Hematopoietic multipotent progenitor cell treated with erythropoietin and hydrocortisone succinate and interleukin-3 and kit ligand, for 4 days (in vitro differentiated cells): ENCODE data around the gene GZMM.
A peak's percentile ranks its signal among the peaks of the same experiment; 100 is the strongest.

Experiments used
- DNase-seq: peaks from one replicate; pipeline ENCODE4 v3.0.0-alpha.2; 2015

Gene GZMM

DNA sequence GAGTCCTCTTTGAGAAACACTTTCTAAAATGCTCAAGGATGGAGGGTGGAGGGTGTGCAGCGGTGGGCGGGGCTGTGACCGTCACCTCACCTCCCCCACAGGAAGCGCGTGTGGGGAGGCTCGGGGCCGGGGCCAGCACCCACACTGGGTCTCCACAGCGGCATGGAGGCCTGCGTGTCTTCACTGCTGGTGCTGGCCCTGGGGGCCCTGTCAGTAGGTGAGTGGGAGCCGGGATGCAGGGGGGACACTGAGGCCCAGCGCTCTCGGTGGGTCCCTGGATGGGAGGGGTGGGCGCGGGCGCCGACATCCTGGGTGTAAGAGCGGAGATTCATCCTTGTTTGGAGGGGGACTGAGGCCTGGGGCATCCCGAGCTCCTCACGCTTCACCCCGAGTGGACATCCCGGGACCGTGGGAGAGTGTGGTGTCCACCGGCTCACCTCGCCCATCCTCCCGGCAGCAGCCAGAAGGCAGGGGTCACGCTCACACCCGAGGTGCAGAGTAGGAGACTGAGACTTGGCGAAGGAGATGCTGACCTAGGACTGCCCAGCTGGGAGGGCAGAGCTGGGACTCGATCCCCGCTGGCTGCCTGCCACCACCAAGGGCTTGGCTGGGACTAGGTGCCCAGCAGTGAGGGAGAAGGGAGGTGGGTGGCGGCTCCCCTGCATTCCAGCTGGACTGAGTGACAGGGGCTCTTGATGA, at the start of gene GZMM:
Gene GZMM (plus strand): TSS at position 144 of the 699 bp plus-strand sequence. CDS start 19 bp downstream, at position 163.
- no peak for DNase-seq

DNA sequence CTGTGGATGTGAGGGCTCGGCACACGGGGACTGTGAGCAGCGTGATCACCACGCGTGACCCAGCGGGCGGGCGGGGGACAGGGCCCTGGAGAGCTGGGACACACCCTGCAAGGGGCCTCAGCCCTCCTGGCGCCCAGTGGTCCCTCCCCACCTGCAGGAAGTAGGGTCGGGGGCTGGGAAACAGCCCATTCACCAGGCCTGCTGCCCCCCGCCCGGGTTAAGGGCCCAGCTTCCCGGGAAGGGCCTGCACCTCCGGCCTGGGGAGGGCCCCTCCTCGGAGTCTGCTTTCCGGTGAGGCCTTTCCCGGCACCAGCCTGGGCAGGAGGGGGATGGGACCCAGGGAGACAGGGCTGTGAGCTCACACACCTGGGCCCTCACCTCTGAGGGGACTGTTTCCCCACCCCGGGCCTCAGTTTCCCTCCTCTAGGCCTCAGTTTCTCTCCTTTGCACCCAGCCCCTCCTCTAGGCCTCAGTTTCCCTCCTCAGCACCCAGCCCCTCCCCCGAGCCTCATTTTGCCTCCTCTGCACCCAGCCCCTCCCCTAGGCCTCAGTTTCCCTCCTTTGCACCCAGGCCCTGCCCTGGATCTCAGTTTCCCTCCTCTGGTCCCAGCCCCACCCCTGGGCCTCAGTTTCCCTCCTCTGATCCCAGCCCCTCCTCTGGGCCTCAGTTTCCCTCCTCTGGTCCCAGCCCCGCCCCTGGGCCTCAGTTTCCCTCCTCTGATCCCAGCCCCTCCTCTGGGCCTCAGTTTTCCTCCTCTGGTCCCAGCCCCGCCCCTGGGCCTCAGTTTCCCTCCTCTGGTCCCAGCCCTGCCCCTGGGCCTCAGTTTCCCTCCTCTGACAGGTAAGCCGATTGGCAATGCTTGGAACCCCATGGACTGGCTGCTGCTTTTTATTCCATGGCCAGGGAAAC, 49.4 kb upstream of the GZMM start:
- DNase-seq: no peak

DNA sequence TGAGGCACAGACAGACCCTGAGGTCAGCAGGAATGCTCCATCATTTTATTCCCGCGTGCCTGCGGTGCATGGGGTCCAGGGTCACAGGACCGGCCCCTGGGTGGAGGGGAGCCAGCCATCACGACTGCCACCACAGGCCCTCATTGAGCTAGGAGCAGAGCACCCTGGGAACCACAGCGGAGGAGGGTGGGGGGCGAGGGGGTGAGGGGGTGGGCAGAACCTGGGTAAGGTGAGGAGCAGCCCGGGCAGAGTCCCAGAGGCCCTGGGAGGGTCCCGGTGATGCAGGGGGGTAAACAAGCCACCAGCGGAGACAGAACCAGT, 48.8 kb upstream of the GZMM start:
- no peak for DNase-seq

DNA sequence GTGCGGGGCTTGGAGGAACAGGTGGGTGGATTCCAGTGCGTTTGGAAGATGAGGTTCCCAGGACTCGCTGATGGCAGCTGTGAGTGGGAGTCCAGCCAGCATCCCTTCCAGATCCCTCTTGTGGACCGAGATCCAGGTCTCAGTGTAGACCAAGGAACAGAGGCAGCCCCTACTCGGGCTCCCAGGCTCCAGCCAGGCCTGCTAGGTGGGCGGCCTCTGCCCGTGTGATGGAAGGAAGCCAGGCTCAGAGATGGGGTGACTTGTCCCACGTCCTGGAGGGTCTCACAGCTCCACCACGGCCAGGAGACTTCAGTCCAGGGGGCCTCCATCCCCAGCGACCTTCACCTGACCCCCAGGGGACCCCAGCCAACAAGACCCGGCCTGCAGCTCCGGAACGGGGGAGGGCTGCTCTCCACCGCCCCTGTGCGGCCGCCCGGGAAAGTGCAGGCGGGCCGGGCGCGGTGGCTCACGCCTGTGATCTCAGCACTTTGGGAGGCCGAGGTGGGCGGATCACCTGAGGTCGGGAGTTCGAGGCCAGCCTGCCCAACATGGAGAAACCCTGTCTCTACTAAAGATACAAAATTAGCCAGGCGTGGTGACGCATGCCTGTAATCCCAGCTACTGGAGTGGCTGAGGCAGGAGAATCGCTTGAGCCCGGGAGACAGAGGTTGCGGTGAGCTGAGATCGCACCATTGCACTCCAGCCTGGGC, 48.3 kb upstream of the GZMM start:
- DNase-seq: peak; percentile 53

DNA sequence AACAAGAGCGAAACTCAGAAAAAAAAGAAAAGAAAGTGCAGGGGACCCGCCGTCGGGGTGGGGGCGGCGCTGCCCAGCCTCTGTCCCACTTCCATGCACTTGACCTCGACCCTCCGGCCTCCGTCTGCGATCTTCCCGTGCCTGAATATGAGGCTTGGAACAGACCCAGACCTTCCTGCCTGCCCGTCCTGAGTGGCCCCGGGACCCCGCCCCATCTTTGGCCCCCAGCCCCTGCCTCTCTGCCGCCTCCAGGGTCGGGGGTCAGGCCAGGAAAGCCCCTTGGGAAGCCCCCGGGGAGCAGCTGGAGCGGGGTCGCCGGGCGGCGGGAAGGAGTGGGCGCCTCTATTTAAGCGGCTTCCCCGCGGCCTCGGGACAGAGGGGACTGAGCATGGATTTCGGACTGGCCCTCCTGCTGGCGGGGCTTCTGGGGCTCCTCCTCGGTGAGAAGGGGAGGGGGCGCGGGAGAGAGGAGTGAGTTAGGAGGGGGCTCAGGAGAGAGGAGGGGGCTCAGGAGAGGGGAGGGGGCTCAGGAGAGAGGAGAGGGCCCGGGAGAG, 47.7 kb upstream of the GZMM start, which contains the start of gene MADCAM1:
Gene MADCAM1 (plus strand): TSS at position 375 of the 554 bp plus-strand sequence. CDS start 14 bp downstream, at position 389.
- no peak for DNase-seq

DNA sequence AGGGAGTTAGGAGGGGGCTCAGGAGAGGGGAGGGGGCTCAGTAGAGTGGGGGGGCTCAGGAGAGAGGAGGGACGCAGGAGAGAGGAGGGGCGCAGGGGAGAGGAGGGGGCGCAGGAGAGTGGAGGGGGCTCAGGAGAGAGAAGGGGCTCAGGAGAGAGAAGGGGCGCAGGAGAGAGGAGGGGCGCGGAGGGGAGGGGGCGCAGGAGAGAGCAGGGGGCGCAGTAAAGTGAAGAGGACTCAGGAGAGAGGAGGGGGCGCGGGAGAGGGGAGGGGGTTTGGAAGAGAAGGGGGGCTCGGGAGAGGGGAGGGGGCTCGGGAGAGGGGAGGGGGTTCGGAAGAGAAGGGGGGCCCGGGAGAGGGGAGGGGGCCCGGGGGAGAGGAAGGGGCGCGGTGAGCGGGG, 46.9 kb upstream of the GZMM start:
- no peak for DNase-seq

DNA sequence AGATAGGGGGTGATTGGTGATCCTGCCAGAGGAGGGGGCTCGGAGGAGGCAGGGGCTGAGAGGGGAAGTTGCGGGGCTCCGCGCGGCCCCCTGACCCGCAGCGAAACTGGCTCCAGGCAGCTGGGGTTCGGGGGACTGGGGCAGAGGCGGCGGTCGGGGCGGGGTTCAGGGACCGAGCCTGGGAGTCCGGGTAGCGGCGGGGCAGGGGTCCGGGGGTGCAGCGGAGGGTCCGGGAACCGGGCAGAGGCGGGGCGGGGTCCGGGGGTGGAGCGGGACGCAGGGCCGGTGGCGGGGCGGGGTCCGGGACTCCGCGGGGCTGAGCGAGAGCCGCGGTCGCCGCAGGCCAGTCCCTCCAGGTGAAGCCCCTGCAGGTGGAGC, 46.4 kb upstream of the GZMM start:
- DNase-seq: no peak

DNA sequence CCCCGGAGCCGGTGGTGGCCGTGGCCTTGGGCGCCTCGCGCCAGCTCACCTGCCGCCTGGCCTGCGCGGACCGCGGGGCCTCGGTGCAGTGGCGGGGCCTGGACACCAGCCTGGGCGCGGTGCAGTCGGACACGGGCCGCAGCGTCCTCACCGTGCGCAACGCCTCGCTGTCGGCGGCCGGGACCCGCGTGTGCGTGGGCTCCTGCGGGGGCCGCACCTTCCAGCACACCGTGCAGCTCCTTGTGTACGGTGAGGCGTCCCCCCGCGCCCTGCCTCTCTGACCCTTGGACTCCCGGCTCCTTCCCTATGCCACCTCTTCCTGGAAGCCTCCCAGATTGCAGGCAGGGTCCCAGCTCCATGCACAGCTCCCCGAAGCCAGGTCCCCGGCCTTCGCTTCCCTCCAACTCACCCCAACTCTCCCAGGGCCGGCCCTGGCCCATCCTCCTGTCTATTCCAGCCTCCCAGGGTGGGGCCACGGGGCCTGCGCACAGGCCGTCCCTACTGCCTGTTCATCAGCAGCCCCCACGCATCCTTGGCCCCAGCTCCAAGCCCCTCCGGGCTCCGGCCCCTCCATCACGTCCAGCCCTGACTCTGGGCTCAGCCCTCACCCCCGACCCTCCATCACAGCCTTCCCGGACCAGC, 45.9 kb upstream of the GZMM start:
- DNase-seq: no peak

DNA sequence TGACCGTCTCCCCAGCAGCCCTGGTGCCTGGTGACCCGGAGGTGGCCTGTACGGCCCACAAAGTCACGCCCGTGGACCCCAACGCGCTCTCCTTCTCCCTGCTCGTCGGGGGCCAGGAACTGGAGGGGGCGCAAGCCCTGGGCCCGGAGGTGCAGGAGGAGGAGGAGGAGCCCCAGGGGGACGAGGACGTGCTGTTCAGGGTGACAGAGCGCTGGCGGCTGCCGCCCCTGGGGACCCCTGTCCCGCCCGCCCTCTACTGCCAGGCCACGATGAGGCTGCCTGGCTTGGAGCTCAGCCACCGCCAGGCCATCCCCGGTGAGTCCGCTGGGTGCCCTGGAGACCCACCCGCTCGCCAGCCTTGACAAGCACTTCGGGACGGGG, 45.4 kb upstream of the GZMM start:
- no peak for DNase-seq

DNA sequence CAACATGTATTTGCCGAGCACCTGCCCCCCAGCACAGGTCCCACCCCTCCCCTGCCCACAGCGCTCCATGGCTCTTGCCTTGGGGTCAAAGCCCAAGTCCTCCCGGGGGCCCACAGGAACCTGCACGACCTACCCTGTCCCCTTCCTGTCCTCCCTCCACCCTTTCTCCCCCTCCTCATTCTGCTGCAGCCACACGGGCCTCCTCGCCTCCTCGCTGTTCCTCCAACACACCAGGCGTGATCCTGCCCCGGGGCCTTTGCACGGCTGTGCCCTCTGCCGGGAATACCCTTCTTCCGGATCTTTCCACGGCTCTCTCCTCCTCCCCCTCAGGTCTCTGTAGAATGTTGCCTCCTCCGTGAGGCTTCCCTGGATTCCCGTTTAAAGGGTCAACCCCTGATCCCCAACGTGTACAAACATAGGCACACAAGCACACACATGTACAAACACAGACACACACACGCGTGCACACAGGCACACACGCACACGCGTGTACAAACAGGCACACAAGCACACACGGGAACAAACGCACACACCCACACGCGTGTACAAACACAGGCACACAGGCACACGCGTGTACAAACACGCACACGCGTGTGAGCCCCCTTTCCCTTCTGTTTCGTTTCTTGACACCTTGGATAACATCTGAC, 44.8 kb upstream of the GZMM start:
- DNase-seq: no peak

DNA sequence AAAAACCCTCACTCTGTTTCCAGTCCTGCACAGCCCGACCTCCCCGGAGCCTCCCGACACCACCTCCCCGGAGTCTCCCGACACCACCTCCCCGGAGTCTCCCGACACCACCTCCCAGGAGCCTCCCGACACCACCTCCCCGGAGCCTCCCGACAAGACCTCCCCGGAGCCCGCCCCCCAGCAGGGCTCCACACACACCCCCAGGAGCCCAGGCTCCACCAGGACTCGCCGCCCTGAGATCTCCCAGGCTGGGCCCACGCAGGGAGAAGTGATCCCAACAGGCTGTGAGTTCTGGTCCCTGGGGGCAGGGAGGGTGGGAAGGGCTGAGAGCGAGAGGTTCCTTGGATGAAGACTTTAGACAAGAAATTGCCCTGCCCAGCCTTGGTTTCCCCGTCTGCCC, 42.2 kb upstream of the GZMM start:
- no peak for DNase-seq

DNA sequence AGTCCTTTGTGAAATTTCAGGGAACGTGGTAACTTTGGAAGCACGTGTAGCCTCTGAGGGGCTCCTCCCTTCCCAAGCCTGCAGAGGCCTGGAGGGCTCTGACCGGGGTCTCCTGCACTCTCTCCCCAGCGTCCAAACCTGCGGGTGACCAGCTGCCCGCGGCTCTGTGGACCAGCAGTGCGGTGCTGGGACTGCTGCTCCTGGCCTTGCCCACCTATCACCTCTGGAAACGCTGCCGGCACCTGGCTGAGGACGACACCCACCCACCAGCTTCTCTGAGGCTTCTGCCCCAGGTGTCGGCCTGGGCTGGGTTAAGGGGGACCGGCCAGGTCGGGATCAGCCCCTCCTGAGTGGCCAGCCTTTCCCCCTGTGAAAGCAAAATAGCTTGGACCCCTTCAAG, 39.2 kb upstream of the GZMM start:
- DNase-seq: no peak

DNA sequence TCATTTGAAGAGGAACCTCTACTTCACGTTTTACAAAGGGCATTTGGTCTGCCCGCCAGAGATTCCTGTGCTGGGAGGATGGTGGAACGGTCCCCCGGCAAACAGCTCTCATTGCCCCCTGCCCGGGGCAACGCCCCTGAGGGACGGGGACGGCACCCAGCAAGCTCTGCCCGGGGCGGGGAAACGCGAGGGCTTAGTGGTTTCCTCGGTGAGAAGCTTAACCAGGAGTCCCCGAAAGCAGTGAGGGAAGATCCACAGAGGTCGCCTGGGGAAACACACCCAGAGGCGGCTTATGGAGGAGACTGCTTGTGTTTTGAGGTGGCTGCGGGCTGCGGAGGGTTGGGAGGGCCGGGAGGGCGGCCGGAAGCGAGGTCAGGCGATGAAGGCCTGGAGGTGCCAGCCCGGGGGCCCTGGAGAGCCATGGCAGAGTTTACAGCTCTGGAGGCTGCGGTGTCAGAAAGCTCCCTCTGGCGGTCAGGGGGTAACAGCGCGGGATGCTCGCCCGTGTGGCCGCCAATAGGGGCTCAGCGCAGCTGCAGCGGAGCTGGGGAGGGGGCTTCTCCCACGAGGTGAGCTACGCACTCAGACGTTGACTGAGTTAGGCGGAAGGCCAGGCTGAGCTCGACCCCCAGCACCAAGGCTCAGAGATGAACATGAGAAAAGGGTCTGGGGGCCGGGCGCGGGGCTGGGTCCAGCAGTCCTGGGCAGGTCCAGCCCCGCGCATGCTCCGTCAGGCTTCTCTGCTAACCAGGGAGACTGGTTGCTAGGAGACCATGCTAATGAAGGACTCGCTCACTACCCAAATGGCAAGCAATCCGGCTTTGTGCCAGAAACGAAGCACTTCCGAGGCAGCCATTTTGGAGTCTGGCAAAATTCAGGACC, 37.2 kb upstream of the GZMM start:
- peak; percentile 100 for DNase-seq

DNA sequence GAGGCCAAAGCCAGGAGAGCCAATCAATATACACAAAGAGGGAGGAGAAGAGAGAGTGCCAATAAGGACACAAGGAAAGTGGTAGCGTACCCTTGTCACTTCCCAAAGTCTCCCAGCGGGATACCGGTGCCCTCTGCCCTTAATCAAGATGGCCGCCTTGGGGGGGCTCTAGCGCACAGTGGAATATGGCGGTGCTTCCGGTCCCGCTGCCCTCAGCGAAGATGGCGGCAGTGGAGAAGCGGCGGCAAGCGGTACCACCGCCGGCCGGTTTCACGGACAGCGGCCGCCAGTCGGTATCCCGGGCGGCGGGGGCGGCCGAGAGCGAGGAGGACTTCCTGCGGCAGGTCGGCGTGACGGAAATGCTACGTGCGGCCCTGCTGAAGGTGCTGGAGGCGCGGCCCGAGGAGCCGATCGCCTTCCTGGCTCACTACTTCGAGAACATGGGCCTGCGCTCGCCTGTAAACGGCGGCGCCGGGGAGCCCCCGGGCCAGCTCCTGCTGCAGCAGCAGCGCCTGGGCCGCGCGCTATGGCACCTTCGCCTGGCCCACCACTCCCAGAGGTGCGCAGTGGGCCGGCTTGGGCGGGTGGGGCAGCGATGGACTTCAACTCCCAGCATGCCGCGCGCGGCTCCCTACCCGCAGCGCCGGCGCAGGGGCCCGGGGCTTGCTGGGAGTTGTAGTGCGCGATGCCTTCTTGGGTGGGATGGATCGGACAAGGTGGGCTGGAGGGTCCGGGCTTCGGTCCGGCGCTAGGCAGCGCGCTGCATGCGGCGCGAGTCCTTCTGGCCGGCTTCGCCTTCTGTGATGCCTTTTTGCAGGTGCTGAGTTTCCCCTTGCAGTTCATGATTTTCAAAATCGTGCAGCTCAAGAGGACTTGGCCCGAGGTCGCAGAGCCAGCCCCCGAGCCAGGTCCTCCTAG, 36.3 kb upstream of the GZMM start, which contains the start of gene TPGS1:
Gene TPGS1 (plus strand): TSS at position 212 of the 918 bp plus-strand sequence. CDS start 10 bp downstream, at position 222.
- peak; percentile 91 for DNase-seq

DNA sequence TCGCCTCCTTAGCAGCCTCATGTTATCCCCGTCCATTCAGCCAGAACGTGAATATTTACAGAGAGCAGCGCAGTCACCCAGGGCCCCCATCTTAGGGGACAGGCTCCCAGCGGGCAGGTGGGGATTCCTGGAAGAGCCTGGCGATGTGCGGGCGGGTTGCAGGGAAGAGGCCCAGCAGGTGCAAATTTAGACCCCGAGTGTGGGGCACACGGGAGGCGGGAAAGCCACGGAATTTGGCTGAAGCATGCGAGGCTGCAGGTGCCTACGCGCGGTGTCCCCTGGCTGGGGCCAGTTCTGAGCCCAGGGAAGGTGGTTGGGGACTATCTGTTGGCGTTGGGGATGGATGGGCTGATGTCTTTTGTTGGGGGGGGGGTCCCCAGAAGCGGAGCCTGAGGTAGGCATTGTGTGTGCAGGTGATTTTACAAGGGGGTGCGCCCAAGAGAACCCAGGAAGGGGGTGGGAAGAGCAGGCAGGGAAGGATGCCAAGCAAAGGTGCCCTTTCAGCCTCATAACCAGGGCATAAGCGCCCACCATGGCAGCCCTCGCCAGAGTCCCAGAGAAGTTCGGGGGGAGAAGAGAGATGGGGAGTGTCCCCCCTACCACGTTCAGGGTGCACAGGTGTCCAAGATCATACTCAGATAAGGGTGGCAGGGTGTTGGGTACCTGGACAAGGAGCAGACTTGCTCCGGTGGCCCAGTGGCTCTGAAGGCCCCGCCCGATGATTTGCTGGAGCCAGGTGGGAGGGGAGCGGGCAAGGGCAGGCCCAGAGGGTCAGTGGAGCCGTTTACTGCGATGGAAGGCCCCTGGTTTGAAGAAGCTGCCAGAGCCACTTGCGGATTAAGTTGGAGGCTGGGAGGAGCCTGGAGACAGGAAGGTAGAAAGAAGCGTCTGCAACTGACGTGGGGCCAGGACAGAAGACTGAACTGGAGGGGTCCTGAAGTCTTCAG, 35.4 kb upstream of the GZMM start:
- no peak for DNase-seq

DNA sequence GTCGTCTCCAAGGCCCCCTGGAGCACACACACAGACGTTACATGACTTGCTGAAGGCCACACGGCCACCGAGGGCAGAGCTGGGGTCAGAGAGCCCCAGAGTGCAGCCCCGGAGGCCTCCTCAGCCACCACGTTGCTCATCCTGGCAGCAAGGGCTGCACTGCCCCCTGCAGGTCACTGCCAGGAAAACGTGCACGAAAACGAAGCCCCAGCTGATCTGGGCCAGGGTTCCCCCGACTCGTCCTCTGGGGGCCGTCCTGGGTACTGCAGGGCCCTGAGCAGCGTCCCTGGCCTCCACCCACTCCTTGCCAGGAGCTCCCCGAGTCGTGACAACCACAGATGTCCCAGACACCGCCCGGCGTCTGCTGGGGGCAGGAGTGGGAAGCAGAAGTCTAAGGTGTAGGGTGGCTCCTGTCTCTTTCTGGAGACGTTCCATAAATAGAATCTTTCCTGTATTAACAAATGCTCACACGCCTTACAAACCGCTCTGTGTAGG, 33.2 kb upstream of the GZMM start:
- DNase-seq: peak; percentile 96

DNA sequence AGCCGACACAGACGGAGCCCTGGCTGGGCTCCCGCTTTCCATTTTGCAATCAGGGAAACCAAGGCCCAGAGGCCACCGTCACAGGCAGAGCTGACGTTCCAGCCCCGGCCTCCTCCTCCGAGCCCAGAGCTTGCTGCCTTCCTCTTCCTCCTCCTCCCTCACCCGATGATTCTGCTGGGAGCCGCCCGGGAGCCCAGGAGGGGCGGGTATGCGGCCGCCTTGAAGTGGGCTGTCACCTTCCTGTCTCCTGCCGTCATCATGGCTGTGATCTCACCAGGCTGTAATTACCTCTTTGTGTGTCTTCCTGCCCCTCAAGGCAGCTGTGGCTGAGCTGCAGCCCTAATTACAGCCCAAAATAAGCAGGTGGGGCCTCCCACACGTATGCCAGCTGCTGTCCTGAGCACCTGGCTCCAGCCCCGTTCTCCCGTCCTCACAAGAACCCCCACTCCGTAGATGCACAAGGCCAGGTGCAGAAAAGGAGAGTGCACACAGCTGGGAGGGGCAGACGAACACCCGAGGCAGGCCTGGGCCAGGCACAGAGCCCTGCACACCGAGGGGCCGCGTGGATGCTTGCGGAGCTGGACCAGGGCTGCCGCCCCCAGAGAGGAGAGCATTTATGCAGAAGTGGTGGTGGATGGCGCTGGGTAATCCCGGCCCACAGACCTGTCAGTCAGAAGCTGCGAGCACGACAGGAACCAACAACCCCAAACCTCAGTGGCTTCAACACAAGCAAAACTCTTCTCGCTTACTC, 32.6 kb upstream of the GZMM start:
- peak; percentile 77 for DNase-seq
